ENCODE results near the gene PITX3. TPM values are rescaled to one million over a fixed set of nuclear protein-coding genes. Genes with fewer than 3 reads are reported as not detected.

Gene PITX3
- total and polyA plus RNA-seq, 2 experiments from 2014 or later: 0.34 TPM; not detected in 1

- Histone ChIP-seq H3K4me3 (no peak overlapping the region), H3K36me3 (ENCODE audit: insufficient read depth) (no peaks in the 10 kb centered on the region), H3K4me2 (no peak overlapping the region), H3K27me3 (ENCODE audit: insufficient read depth) (peaks cover 85% of the 10 kb centered on the region), H3K9me2 (ENCODE audit: insufficient read depth) (no peaks in the 10 kb centered on the region), H4K20me1 (replicated peaks; ENCODE audit: insufficient read depth) (peaks cover 10% of the 10 kb centered on the region; the same call in 1 of the 2 replicates), H3K79me2 (replicated peaks; ENCODE audit: insufficient read depth) (no peaks in the 10 kb centered on the region), H3K4me1 (ENCODE audit: insufficient read depth) (peaks cover 4% of the 10 kb centered on the region; the same call in 1 of the 2 replicates), H2AFZ (no peak overlapping the region), H3K27ac (ENCODE audit: low read depth) (no peak overlapping the region), H3F3A (replicated peaks; ENCODE audit: low read depth) (peaks cover 5% of the 10 kb centered on the region)
- peaks cover 5% of the 10 kb centered on the region; the same call in 2 of the 3 replicates for H3K4me1 Mint-ChIP-seq
- H3K4me3 Mint-ChIP-seq: no peak overlapping the region
- H3K27ac Mint-ChIP-seq: no peak overlapping the region
- peaks cover 67% of the 10 kb centered on the region for H3K27me3 Mint-ChIP-seq (ENCODE audit: insufficient read depth, low read depth, poor library complexity)
- no peak for TF ChIP-seq EZH2phosphoT487 (IDR thresholded peaks at IDR 0.05; ENCODE audit: unreplicated experiment)
- TF ChIP-seq NANOG (IDR thresholded peaks at IDR 0.05; ENCODE audit: borderline replicate concordance): no peak
- TF ChIP-seq, protein P1, sequence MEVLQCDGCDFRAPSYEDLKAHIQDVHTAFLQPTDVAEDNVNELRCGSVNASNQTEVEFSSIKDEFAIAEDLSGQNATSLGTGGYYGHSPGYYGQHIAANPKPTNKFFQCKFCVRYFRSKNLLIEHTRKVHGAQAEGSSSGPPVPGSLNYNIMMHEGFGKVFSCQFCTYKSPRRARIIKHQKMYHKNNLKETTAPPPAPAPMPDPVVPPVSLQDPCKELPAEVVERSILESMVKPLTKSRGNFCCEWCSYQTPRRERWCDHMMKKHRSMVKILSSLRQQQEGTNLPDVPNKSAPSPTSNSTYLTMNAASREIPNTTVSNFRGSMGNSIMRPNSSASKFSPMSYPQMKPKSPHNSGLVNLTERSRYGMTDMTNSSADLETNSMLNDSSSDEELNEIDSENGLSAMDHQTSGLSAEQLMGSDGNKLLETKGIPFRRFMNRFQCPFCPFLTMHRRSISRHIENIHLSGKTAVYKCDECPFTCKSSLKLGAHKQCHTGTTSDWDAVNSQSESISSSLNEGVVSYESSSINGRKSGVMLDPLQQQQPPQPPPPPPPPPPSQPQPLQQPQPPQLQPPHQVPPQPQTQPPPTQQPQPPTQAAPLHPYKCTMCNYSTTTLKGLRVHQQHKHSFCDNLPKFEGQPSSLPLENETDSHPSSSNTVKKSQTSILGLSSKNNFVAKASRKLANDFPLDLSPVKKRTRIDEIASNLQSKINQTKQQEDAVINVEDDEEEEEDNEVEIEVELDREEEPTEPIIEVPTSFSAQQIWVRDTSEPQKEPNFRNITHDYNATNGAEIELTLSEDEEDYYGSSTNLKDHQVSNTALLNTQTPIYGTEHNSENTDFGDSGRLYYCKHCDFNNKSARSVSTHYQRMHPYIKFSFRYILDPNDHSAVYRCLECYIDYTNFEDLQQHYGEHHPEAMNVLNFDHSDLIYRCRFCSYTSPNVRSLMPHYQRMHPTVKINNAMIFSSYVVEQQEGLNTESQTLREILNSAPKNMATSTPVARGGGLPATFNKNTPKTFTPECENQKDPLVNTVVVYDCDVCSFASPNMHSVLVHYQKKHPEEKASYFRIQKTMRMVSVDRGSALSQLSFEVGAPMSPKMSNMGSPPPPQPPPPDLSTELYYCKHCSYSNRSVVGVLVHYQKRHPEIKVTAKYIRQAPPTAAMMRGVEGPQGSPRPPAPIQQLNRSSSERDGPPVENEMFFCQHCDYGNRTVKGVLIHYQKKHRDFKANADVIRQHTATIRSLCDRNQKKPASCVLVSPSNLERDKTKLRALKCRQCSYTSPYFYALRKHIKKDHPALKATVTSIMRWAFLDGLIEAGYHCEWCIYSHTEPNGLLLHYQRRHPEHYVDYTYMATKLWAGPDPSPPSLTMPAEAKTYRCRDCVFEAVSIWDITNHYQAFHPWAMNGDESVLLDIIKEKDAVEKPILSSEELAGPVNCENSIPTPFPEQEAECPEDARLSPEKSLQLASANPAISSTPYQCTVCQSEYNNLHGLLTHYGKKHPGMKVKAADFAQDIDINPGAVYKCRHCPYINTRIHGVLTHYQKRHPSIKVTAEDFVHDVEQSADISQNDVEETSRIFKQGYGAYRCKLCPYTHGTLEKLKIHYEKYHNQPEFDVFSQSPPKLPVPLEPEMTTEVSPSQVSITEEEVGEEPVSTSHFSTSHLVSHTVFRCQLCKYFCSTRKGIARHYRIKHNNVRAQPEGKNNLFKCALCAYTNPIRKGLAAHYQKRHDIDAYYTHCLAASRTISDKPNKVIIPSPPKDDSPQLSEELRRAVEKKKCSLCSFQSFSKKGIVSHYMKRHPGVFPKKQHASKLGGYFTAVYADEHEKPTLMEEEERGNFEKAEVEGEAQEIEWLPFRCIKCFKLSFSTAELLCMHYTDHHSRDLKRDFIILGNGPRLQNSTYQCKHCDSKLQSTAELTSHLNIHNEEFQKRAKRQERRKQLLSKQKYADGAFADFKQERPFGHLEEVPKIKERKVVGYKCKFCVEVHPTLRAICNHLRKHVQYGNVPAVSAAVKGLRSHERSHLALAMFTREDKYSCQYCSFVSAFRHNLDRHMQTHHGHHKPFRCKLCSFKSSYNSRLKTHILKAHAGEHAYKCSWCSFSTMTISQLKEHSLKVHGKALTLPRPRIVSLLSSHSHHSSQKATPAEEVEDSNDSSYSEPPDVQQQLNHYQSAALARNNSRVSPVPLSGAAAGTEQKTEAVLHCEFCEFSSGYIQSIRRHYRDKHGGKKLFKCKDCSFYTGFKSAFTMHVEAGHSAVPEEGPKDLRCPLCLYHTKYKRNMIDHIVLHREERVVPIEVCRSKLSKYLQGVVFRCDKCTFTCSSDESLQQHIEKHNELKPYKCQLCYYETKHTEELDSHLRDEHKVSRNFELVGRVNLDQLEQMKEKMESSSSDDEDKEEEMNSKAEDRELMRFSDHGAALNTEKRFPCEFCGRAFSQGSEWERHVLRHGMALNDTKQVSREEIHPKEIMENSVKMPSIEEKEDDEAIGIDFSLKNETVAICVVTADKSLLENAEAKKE (CRISPR knock-in tag; IDR thresholded peaks at IDR 0.05): no peak
- TF ChIP-seq, protein P2, sequence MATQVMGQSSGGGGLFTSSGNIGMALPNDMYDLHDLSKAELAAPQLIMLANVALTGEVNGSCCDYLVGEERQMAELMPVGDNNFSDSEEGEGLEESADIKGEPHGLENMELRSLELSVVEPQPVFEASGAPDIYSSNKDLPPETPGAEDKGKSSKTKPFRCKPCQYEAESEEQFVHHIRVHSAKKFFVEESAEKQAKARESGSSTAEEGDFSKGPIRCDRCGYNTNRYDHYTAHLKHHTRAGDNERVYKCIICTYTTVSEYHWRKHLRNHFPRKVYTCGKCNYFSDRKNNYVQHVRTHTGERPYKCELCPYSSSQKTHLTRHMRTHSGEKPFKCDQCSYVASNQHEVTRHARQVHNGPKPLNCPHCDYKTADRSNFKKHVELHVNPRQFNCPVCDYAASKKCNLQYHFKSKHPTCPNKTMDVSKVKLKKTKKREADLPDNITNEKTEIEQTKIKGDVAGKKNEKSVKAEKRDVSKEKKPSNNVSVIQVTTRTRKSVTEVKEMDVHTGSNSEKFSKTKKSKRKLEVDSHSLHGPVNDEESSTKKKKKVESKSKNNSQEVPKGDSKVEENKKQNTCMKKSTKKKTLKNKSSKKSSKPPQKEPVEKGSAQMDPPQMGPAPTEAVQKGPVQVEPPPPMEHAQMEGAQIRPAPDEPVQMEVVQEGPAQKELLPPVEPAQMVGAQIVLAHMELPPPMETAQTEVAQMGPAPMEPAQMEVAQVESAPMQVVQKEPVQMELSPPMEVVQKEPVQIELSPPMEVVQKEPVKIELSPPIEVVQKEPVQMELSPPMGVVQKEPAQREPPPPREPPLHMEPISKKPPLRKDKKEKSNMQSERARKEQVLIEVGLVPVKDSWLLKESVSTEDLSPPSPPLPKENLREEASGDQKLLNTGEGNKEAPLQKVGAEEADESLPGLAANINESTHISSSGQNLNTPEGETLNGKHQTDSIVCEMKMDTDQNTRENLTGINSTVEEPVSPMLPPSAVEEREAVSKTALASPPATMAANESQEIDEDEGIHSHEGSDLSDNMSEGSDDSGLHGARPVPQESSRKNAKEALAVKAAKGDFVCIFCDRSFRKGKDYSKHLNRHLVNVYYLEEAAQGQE (IDR thresholded peaks at IDR 0.05; ENCODE audit: unreplicated experiment): no peak
- no peak for TF ChIP-seq STAT1 (IDR thresholded peaks at IDR 0.05; ENCODE audit: unreplicated experiment)
- no peak for TF ChIP-seq EZH2 (IDR thresholded peaks at IDR 0.05; ENCODE audit: low read depth, unreplicated experiment)
- TF ChIP-seq, protein P3, sequence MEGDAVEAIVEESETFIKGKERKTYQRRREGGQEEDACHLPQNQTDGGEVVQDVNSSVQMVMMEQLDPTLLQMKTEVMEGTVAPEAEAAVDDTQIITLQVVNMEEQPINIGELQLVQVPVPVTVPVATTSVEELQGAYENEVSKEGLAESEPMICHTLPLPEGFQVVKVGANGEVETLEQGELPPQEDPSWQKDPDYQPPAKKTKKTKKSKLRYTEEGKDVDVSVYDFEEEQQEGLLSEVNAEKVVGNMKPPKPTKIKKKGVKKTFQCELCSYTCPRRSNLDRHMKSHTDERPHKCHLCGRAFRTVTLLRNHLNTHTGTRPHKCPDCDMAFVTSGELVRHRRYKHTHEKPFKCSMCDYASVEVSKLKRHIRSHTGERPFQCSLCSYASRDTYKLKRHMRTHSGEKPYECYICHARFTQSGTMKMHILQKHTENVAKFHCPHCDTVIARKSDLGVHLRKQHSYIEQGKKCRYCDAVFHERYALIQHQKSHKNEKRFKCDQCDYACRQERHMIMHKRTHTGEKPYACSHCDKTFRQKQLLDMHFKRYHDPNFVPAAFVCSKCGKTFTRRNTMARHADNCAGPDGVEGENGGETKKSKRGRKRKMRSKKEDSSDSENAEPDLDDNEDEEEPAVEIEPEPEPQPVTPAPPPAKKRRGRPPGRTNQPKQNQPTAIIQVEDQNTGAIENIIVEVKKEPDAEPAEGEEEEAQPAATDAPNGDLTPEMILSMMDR (conservative IDR thresholded peaks at IDR 0.05; ENCODE audit: low read depth in 2 of 2): no peak
- no peak for TF ChIP-seq ZNF114 (CRISPR knock-in tag; IDR thresholded peaks at IDR 0.05)
- TF ChIP-seq CREB1 (CRISPR knock-in tag; IDR thresholded peaks at IDR 0.05; ENCODE audit: low read depth): no peak
- TF ChIP-seq ZNF331 (CRISPR knock-in tag; IDR thresholded peaks at IDR 0.05; ENCODE audit: low read depth): no peak
- no peak for TF ChIP-seq JUNB (IDR thresholded peaks at IDR 0.05; ENCODE audit: unreplicated experiment)
- TF ChIP-seq POLR2AphosphoS5 (IDR thresholded peaks at IDR 0.05; ENCODE audit: low read depth): no peak
- TF ChIP-seq ETS1 (IDR thresholded peaks at IDR 0.05): no peak
- peaks cover 2% of the 10 kb centered on the region; the same call in 1 of the 3 replicates for H3K9me3 Mint-ChIP-seq
- DNase-seq (ENCODE audit: low spot score): no peak
- no peaks in the 10 kb centered on the region for H3K36me3 Mint-ChIP-seq (ENCODE audit: low read depth)
- no peak for ATAC-seq
Observed at GRCh38 chr10:102227050-102227449, 14.3 kb downstream of the PITX3 start.
